Activated naive CD4-positive, alpha-beta T cell treated with anti-CD3 and anti-CD28 coated beads for 36 hours (primary cell): ENCODE measurements around the gene NOS3. TPM values are rescaled to one million over a fixed set of nuclear protein-coding genes. Genes with fewer than 3 reads are reported as not detected.

ENCODE experiments used
- total RNA-seq, 2 experiments: library from RNA; stranded (reverse); gene quantifications; one replicate each; pipeline ENCODE4 v1.2.3, GENCODE V29; 2021

NOS3 gene
- total RNA-seq, 2 experiments from 2014 or later: 7.1 to 9.2 TPM

Other genes starting within 250 kb of the NOS3 start
- not detected for gene TMEM176B, start 190.7 kb upstream of the NOS3 start, total RNA-seq
- gene TMEM176A, start 190.2 kb upstream of the NOS3 start, total RNA-seq: not detected
- gene AOC1, start 138.5 kb upstream of the NOS3 start, total RNA-seq: not detected
- under 1 TPM; 0.17 to 0.19 TPM for gene KCNH2, start 12.7 kb upstream of the NOS3 start, total RNA-seq
- gene ATG9B, start 33.5 kb downstream of the NOS3 start, total RNA-seq: 1 to 10 TPM; 2.8 to 4.0 TPM
- 10 to 100 TPM; 41.3 to 47.8 TPM for gene ABCB8, start 37.4 kb downstream of the NOS3 start, total RNA-seq
- gene ASIC3, start 57.5 kb downstream of the NOS3 start, total RNA-seq: 1 to 10 TPM; 6.8 to 7.9 TPM
- 10 to 100 TPM in 1 of 2 experiments, 1 to 10 TPM in 1; 10.0 to 10.1 TPM for gene CDK5, start 66.9 kb downstream of the NOS3 start, total RNA-seq
- 10 to 100 TPM; 25.6 to 29.7 TPM for gene SLC4A2, start 68.6 kb downstream of the NOS3 start, total RNA-seq
- 10 to 100 TPM; 43.6 to 45.7 TPM for gene FASTK, start 89.8 kb downstream of the NOS3 start, total RNA-seq
- 10 to 100 TPM; 30.2 to 35.0 TPM for gene TMUB1, start 92.5 kb downstream of the NOS3 start, total RNA-seq
- 10 to 100 TPM; 16.7 to 17.7 TPM for gene AGAP3, start 95.5 kb downstream of the NOS3 start, total RNA-seq
- not detected for gene GBX1, start 176.7 kb downstream of the NOS3 start, total RNA-seq
- gene ASB10, start 196.2 kb downstream of the NOS3 start, total RNA-seq: not detected
- not detected for gene H2BK1, start 219.5 kb downstream of the NOS3 start, total RNA-seq
- 10 to 100 TPM; 33.9 to 35.5 TPM for gene ABCF2, start 236.2 kb downstream of the NOS3 start, total RNA-seq
- gene CHPF2, start 241.5 kb downstream of the NOS3 start, total RNA-seq: 10 to 100 TPM; 21.0 TPM